Body of pancreas (tissue), 4 donors: ENCODE results near the gene ZNF275.

Experiments used
- CTCF ChIP-seq, 7 experiments: fragments of 450-650 bp in 4 of 7; fragments of 200-600 bp in 3 of 7; sonication (generic) in 3 of 7; IDR thresholded peaks; one replicate each; pipeline ENCODE4 v1.5.1; 2016 to 2019; ENCODE audit warnings: antibody characterized with exemption in 7 of 7
- POLR2A ChIP-seq, 3 donors: fragments of 450-650 bp; IDR thresholded peaks; one replicate each; pipeline ENCODE4 v1.6.1; 2016; ENCODE audit warnings: antibody characterized with exemption in 3 of 3, mild to moderate bottlenecking in 2 of 3

GRCh38 chrX:153397256-153397960 is 63.5 kb downstream of the ZNF275 start:
- TF ChIP-seq CTCF (IDR thresholded peaks at IDR 0.05) (no peak), POLR2A (IDR thresholded peaks at IDR 0.05) (no peak)
